HPDE6-E6E7 (cell line): ENCODE data around the gene TNRC6B.
"Not testable (repeated sequence)": the region's sequence is repeated elsewhere in the genome, so short reads cannot be mapped to it uniquely, and the experiment has no call there.

Experiments
- DNase-seq: peaks from one replicate; pipeline ENCODE4 v3.0.0; 2011; ENCODE audit warnings: missing footprints; ENCODE audit errors: extremely low spot score

The TNRC6B gene

GRCh38 chr22:40348025-40348658, 170.4 kb downstream of the TNRC6B start:
- DNase-seq = peak; percentile 38

- DNase-seq = no peak
These were observed 175.0 kb downstream of the TNRC6B start for GRCh38 chr22:40352763-40353162.

- DNase-seq = no peak
These were observed 183.4 kb downstream of the TNRC6B start for GRCh38 chr22:40361100-40361499.

GRCh38 chr22:40363059-40363458, 185.3 kb downstream of the TNRC6B start:
- DNase-seq = no peak

- DNase-seq = no peak
These were observed 186.7 kb downstream of the TNRC6B start for GRCh38 chr22:40364431-40364830.

GRCh38 chr22:40366068-40366467, 188.3 kb downstream of the TNRC6B start:
- DNase-seq = no peak

- no peak for DNase-seq
These were observed 189.6 kb downstream of the TNRC6B start for GRCh38 chr22:40367342-40367741.

- no peak for DNase-seq
These were observed 190.3 kb downstream of the TNRC6B start for GRCh38 chr22:40368016-40368415.

GRCh38 chr22:40368836-40369235, 191.1 kb downstream of the TNRC6B start:
- DNase-seq = no peak

- DNase-seq = no peak
These were observed 196.8 kb downstream of the TNRC6B start for GRCh38 chr22:40374567-40374966.

GRCh38 chr22:40376149-40376548, 198.4 kb downstream of the TNRC6B start:
- no peak for DNase-seq

- peak; percentile 49 for DNase-seq
These were observed 200.2 kb downstream of the TNRC6B start for GRCh38 chr22:40377931-40378330.

GRCh38 chr22:40378448-40378847, 200.7 kb downstream of the TNRC6B start:
- DNase-seq = not testable (repeated sequence)

GRCh38 chr22:40381461-40381860, 203.7 kb downstream of the TNRC6B start:
- no peak for DNase-seq

GRCh38 chr22:40383905-40384304, 206.2 kb downstream of the TNRC6B start:
- no peak for DNase-seq

GRCh38 chr22:40385036-40385782, 207.5 kb downstream of the TNRC6B start:
- DNase-seq = no peak
